Activated CD8-positive, alpha-beta T cell treated with anti-CD3 and anti-CD28 coated beads, Interleukin-2, amount 10 ng/mL, durations not matched to agents 7 days and 5 days (primary cell): Measurements from ENCODE around the gene GLOD4. TPM values are rescaled to one million over a fixed set of nuclear protein-coding genes. Genes with fewer than 3 reads are reported as not detected.
"Not testable (repeated sequence)": the region's sequence is repeated elsewhere in the genome, so short reads cannot be mapped to it uniquely, and the experiment has no call there.

Experiments used
- ATAC-seq: fragments of 150-1000 bp; cut with Tn5 transposase; one replicate; pipeline ENCODE4 v1.10.0; 2021; ENCODE audit warnings: moderate library complexity
- CTCF ChIA-PET: fragments of 350-600 bp; sonication (Branson Sonifier 250); formaldehyde crosslinking; loops from one replicate; lab custom pipeline; 2021; ENCODE audit warnings: antibody characterized with exemption; lab: Charles Lee
- POLR2A ChIA-PET: fragments of 350-600 bp; sonication (Branson Sonifier 250); formaldehyde crosslinking; loops from one replicate; lab custom pipeline; 2021; ENCODE audit warnings: antibody characterized with exemption; lab: Charles Lee
- DNase-seq: peaks from one replicate; pipeline ENCODE4 v3.0.0-alpha.2; 2020
- H3K27ac Mint-ChIP-seq: one replicate; pipeline ENCODE4 v1.8.0; 2021; ENCODE audit warnings: mild to moderate bottlenecking, mixed read lengths
- H3K27me3 Mint-ChIP-seq: one replicate; pipeline ENCODE4 v1.8.0; 2021; ENCODE audit warnings: low read depth, mixed read lengths
- H3K36me3 Mint-ChIP-seq: one replicate; pipeline ENCODE4 v1.8.0; 2021; ENCODE audit warnings: low read depth, mixed read lengths
- H3K4me1 Mint-ChIP-seq: one replicate; pipeline ENCODE4 v1.8.0; 2021; ENCODE audit warnings: low read depth, mixed read lengths
- H3K4me3 Mint-ChIP-seq: one replicate; pipeline ENCODE4 v1.8.0; 2021; ENCODE audit warnings: mild to moderate bottlenecking, mixed read lengths
- H3K9me3 Mint-ChIP-seq: one replicate; pipeline ENCODE4 v1.8.0; 2022; ENCODE audit warnings: mixed read lengths; ENCODE audit not compliant: insufficient read depth
- total RNA-seq, 2 experiments: library from RNA; stranded (reverse); gene quantifications; one replicate each; pipeline ENCODE4 v1.2.3, GENCODE V29; 2021

GLOD4 gene
- total RNA-seq, 2 experiments from 2014 or later: 57.5 to 59.1 TPM

DNA sequence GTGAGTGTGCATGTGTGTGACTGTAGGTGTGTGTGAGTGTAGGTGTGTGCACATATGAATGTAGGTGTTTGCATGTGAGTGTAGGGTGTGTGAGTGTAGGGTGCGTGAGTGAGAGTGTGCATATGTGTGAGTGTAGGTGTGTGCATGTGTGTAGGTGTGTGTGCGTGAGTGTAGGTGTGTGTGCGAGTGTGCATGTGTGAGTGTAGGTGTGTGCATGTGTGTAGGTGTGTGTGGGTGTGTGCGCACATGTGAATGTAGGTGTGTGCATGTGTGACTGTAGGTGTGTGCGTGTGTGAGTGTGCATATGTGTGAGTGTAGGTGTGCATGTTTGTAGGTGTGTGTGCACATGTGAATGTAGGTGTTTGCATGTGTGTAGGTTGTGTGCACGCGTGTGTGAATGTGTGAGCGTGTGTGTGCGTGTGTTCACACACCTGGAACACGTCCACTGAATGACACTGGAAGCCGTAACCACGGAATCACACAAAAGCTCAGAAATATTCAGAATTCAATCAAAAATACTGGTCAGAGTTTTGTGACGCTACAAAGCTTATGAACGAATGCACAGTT, 30.6 kb upstream of the GLOD4 start:
- no peaks in the 10 kb centered on the region for H3K4me1 Mint-ChIP-seq
- DNase-seq (no peak), ATAC-seq (no peak)
- no peaks in the 10 kb centered on the region for H3K36me3 Mint-ChIP-seq
- CTCF ChIA-PET: no interaction called here
- no peaks in the 10 kb centered on the region for H3K9me3 Mint-ChIP-seq
- H3K27me3 Mint-ChIP-seq: no peaks in the 10 kb centered on the region
- no peak overlapping the region for H3K27ac Mint-ChIP-seq
- no peak overlapping the region for H3K4me3 Mint-ChIP-seq
- POLR2A ChIA-PET: no interaction called here

DNA sequence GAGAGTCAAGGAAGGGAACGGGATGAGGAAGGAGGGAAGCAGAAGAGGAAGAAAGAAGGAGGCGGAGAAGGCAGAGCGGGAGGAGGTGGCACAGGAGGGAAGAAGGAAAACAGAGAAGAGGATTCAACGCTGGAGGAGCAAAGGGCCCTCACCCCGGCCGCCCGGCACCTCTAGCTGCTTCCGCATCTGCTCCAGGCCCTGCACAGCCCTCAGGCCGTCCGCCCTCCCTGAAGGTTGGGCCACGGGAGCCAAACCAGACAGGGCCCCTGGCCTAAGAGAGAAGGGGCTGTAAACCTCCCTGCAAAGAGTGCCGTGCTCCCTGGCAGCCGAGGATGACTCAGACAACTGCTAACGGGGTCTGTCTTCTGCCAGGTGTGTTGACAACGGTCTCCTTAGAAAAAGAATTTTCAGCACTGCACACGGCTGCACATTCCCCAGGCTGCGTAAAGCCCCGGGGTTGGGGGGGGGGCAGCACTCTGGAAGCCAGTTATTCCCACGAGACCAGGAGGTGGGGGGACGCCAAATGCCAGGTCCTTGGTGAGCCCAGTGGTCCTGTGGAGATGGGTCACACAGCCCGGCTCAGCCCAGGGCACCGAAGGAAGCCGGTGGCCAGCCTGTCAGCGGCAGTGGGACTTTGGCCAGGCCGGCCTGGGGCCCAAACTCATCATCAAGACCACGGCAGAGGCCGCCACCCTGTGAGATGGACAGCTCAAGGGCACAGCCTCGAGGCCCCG, 29.1 kb upstream of the GLOD4 start:
- H3K4me1 Mint-ChIP-seq: no peaks in the 10 kb centered on the region
- ATAC-seq: no peak
- no peak for DNase-seq
- CTCF ChIA-PET: no interaction called here
- no peak overlapping the region for H3K4me3 Mint-ChIP-seq
- H3K27me3 Mint-ChIP-seq: no peaks in the 10 kb centered on the region
- no peak overlapping the region for H3K27ac Mint-ChIP-seq
- no peaks in the 10 kb centered on the region for H3K9me3 Mint-ChIP-seq
- no peaks in the 10 kb centered on the region for H3K36me3 Mint-ChIP-seq
- POLR2A ChIA-PET: no interaction called here

DNA sequence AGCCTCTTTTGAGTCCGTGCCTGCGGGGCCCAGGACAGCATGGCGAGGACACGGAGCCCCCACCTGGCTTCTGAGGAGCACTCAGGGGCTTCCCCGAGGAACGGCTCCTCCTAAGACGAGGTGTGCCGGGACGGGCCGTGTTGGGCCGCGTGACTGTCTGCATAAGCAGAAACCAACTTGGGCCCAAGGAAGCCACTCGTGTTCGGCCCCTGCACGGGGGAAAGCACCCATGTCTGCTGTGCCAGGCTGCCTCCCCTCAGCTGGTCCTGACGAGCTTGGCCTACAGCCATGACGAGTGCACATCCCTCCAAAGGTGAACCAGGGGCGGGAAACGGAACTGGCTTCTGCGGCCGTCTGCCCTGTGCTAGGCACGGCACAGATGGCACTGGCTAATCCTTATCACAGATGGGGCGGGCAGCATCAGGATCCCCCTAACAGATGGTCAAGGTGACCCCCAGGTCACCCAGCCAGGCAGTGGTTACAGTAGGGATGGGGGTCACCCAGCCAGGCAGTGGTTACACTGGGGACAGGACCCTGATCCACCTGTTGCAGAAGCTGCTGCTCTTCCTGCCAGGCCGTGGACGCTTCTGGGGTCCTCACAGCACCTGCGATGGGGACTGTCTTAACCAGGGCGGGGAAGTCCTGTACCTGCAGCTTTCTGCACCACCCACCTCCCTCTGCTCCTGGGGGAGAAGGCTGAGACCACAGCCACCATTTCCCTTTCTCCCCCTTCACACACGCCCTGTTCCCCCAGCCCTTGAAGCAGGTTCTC, 25.6 kb upstream of the GLOD4 start:
- ChIA-PET POLR2A (no interaction called here), CTCF (no interaction called here)
- Mint-ChIP-seq H3K27ac (no peak overlapping the region), H3K36me3 (no peaks in the 10 kb centered on the region), H3K9me3 (no peaks in the 10 kb centered on the region), H3K4me1 (no peaks in the 10 kb centered on the region), H3K4me3 (no peak overlapping the region), H3K27me3 (no peaks in the 10 kb centered on the region)
- no peak for DNase-seq
- no peak for ATAC-seq

DNA sequence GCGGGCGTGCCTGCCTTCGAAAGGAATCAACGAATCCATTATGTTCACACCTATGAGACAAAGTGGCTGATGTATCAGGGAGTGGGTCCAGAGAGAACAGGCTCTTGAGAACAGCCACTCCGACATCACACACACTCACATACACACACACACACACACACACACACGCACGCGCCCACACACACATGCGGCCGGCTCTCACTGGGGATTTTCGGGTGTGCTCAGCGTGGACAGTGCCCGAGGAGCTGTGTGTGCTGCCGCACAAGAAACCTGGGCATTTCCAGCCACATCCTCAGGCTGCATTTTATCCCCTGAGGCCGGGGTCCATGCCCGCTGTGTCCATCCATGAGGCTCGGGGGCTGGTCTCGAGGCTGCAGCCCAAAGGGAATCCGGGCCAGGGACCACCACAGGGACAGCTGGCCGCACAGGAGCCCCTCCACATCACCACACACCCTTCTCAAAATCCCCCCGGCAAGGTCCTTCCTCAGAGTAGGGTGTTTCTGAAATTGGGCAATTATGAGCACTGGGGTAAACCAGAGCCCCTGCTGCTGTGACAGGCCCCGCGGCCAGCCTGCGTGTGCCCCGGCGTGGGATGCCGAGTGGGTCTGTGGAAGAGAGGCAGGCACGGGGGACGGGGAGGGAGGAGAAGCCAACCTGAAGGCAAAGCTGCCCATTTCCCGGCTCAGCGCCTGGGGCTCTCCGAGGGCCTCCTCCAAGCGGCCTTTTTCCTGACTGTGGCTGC, 24.9 kb upstream of the GLOD4 start:
- Mint-ChIP-seq H3K27ac (no peak overlapping the region), H3K27me3 (no peaks in the 10 kb centered on the region), H3K4me3 (no peak overlapping the region), H3K36me3 (no peaks in the 10 kb centered on the region), H3K4me1 (no peaks in the 10 kb centered on the region), H3K9me3 (no peaks in the 10 kb centered on the region)
- DNase-seq (no peak), ATAC-seq (no peak)
- CTCF ChIA-PET: no interaction called here
- POLR2A ChIA-PET: no interaction called here

DNA sequence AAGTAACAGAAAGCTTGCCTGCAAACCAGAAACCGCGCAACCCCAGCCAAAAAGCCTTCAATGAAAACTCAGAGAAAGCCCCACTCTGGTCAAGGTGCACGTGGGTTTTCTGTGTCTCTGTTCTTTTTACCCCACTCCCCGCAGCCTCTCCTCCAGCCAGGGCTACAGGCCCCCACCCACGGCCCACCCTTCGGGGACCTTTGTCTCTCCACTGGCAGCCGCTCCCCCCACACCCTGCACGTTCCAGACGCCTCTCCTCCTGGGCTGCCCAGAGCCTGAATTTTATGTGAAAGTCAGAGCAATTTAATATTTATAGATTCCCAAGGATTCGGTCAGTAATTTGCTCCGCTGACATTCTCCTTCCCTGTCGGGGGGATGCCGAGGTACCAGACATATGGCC, 24.3 kb upstream of the GLOD4 start:
- H3K4me1 Mint-ChIP-seq: no peaks in the 10 kb centered on the region
- no peak for ATAC-seq
- CTCF ChIA-PET: no interaction called here

DNA sequence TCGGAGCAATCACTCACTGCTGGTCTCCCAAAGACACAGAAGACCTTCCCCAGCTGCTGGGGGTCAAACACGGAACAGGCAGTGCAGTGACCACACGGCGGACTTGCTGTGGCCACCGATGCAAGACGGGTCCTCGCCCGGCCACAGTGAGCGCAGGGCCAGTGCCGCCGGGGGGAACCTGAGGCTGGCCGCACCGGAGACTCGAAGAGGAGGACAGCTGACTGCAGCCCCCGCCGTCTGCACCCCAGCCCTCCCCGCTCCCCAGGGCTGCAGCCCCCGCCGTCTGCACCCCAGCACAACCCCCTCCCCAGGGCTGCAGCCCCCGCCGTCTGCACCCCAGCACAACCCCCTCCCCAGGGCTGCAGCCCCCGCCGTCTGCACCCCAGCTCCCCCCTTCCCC, 23.8 kb upstream of the GLOD4 start:
- H3K36me3 Mint-ChIP-seq, H3K4me3 Mint-ChIP-seq, H3K9me3 Mint-ChIP-seq, POLR2A ChIA-PET, H3K4me1 Mint-ChIP-seq, DNase-seq, H3K27me3 Mint-ChIP-seq, CTCF ChIA-PET, ATAC-seq, H3K27ac Mint-ChIP-seq: not testable (repeated sequence)

More for the DNA sequence above, 24.3 kb upstream of the GLOD4 start:
- Mint-ChIP-seq H3K27ac (no peak overlapping the region), H3K9me3 (no peaks in the 10 kb centered on the region), H3K4me3 (no peak overlapping the region), H3K36me3 (no peaks in the 10 kb centered on the region), H3K27me3 (no peaks in the 10 kb centered on the region)
- POLR2A ChIA-PET: no interaction called here
- no peak for DNase-seq

DNA sequence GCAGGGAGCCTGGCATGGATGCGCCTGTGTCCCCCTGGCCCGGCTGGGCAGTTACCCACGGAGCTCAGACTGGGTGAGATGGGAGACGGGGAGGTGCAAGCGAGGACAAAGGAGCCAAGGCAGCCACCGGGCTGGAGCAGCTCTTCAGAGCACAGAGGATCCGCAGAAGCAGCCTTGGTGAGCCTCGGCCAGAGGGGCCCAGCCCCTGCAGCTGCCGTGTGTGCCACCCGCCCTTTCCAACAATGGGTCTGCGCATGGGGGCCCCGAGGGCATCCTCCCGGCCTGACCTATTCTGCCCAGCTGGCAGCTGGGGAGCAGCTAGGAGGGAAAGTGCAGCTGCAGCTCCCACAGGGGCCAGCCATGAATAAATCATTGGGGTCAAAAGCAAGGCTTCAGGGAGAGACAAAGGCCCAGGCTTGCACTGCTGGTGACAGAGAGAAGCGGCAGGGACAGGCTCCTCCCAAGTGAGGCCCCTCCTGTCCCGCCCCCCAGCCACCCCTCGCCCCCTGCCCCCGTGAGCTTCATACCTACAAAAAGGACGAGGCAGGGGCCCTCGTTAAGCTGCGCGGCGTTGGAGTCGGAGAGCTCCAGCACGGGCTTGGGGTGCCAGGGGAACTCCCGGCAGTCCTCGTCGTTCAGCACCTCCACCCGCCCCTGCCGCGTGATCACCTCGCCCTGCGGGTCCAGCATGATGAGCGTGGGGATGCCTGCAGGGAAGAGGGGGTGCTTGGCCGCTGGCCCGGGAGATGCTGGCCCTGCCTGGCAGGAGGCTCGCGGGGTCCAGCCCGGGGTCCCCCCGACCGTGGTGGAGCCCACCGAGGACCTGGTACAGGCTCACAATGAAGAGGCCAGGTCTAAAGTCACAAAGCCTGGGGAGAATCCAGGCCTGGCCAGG, 22.7 kb upstream of the GLOD4 start:
- DNase-seq (no peak), ATAC-seq (no peak)
- no peak overlapping the region for H3K27ac Mint-ChIP-seq
- H3K27me3 Mint-ChIP-seq: no peaks in the 10 kb centered on the region
- no peak overlapping the region for H3K4me3 Mint-ChIP-seq
- no peaks in the 10 kb centered on the region for H3K9me3 Mint-ChIP-seq
- POLR2A ChIA-PET: no interaction called here
- no peaks in the 10 kb centered on the region for H3K36me3 Mint-ChIP-seq
- CTCF ChIA-PET: interaction anchor here (0.6 kb wide), 1 partner anchor 186 kb away, joined by 3 read pairs; no protein-coding TSS in a partner anchor
- no peaks in the 10 kb centered on the region for H3K4me1 Mint-ChIP-seq

DNA sequence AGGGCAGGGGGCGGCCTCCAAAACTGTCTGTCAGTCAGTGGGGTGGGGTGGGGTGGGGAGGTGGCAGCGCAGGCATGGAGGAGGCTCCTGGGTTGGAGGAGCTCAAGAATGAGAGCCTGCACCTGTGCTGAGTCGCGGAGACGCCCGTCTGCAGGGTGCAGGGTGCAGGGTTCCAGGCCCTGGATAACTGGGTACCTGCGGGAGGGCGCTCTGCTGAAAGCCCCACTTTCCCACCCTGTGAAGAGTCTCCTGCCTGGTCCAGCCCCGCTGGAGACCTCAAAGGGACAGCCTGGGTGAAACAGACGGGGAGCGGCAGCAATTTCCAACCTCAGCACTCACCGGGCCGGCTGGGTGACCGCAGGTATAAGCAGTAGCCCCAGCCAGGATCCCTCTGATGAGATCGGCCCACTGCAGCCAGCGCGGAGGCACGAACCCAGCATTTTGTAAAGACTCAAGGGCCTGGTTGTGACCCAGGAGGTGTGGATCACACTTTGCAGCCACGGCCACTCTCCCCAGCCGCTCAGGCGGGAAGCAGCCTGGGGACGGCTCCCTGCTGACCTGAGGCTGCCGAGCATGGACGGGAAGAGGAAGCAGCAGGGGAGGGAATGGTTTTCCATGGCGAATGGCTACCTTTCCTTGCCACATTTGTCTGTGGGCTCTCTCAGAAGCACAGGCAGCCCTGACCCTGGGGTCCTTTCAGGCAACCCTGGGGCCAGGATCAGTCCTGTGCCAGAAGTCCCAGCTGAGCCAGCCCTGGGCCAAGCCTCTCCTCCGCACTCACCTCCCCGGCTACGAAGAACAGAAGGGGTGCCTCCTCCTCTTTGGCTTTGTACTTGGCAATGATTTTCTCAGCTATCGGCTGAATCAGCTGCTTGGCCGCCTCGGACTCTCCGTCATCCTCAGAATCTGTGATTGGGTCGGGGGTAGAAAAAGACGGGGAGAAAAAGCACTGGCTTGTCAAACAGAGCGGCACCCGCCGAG, 21.1 kb upstream of the GLOD4 start:
- POLR2A ChIA-PET: no interaction called here
- Mint-ChIP-seq H3K9me3 (no peaks in the 10 kb centered on the region), H3K4me3 (no peak overlapping the region), H3K4me1 (no peaks in the 10 kb centered on the region), H3K27me3 (no peaks in the 10 kb centered on the region), H3K27ac (no peak overlapping the region), H3K36me3 (no peaks in the 10 kb centered on the region)
- no peak for ATAC-seq
- CTCF ChIA-PET: no interaction called here
- DNase-seq: no peak

DNA sequence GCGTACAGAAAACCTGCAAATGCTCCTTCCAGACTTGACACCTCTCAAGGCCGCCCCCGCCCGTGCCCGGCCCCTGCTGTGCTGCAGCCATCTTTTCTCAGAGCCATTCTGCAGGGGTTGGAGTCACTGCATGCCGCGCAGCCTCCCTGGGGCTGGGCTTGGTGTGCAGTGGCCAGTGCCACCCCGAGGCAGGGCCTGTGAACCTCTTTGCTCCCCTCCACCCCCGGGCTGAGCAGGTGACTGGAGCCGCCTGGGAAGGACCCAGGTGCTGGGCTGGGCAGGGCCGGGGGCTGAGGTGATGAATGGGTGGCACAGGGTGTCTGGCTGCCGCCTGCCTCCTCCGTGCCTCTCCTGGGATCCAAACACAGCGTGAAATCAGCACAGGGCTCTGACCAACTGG, 20.4 kb upstream of the GLOD4 start:
- Mint-ChIP-seq H3K4me3 (no peak overlapping the region), H3K4me1 (no peaks in the 10 kb centered on the region), H3K9me3 (no peaks in the 10 kb centered on the region), H3K27me3 (no peaks in the 10 kb centered on the region), H3K36me3 (no peaks in the 10 kb centered on the region), H3K27ac (no peak overlapping the region)
- ChIA-PET POLR2A (interaction anchor here (1.1 kb wide), 1 partner anchor 20 kb away, joined by 3 read pairs; the partner anchor contains the start of genes GLOD4 and MRM3), CTCF (interaction anchor here (1.2 kb wide), 1 partner anchor 178 kb away, joined by 5 read pairs; no protein-coding TSS in a partner anchor)
- DNase-seq (no peak), ATAC-seq (no peak)

DNA sequence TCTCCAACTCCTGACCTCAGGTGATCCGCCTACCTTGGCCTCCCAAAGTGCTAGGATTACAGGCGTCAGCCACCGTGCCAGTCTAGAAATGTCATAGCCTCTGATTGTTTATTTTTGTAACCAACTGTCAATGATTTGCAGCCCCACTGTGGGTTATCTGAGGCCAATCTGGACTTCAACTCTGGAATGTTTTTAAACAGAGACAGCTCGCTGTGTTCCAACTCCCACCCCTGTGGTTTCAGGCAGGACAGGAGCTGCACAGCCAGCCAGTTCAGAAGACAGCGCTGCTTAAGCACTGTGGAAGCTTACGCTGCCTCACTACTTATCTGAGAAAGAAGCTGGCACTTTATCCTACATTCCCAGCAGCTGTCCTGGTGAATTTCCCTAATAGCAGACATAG, 19.6 kb upstream of the GLOD4 start:
- H3K36me3 Mint-ChIP-seq: no peaks in the 10 kb centered on the region
- no peaks in the 10 kb centered on the region for H3K27me3 Mint-ChIP-seq
- H3K4me3 Mint-ChIP-seq: no peak overlapping the region
- POLR2A ChIA-PET: interaction anchor here (1.1 kb wide), 1 partner anchor 19 kb away, joined by 3 read pairs; the partner anchor contains the start of genes GLOD4 and MRM3
- DNase-seq (no peak), ATAC-seq (no peak)
- no peaks in the 10 kb centered on the region for H3K4me1 Mint-ChIP-seq
- CTCF ChIA-PET: interaction anchor here (1.2 kb wide), 1 partner anchor 179 kb away, joined by 5 read pairs; no protein-coding TSS in a partner anchor
- no peaks in the 10 kb centered on the region for H3K9me3 Mint-ChIP-seq
- no peak overlapping the region for H3K27ac Mint-ChIP-seq
